Measurements from ENCODE around the gene NAGA. TPM values are rescaled to one million over a fixed set of nuclear protein-coding genes. Genes with fewer than 3 reads are reported as not detected.
"Not testable (repeated sequence)": the region's sequence is repeated elsewhere in the genome, so short reads cannot be mapped to it uniquely, and the experiment has no call there.

The NAGA gene
- total RNA-seq, 1 experiment from 2014 or later = 73.0 TPM

DNA sequence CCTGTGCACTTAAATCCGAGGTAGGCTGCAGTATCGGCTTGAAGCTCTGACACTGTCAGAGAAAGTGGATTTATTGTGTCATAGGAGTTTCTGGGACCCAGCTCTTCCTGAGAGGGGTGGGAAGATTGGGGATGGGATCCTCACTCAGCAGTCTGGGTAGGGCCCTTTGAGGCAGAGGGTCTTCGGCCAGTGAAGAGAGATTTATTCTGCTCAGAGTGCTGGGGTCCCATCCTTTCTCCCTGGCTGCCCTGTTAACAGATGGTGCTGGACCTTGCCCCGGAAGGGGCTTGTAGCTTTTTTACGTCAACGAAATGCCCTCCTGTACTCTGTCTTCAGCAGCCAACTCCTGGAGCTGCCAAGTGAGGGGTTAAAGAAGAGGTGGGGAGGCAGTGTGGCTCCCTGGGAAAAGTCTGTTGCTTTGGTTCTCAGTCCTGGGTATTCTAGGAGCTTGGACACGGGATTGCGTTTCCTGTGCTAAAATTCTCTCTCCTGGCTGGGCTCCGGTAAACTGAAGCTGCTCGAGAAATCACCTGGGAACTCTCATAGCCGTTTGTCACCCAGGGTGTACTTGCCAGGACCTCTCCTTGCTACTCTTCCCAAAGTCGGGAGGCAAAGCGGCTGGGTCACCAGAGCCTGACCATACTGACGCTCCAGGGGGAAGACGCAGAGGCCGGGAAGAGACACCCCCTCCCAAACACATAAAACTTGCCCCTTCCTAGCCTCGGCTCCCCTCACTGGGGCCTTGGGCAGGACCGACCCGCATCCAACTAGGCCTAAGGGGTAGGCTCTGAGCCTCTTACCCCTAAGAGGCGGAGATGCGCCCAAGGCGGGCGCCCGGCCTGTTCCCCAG is 8.1 kb upstream of the NAGA start:
- in situ Hi-C loops (cut with HindIII; ENCODE audit: low pct_unique_long_range_greater_than_20kb, low sequenced_read_pairs) = no loop called here
- DNase-seq (ENCODE audit: low read depth, low spot score) = no peak

DNA sequence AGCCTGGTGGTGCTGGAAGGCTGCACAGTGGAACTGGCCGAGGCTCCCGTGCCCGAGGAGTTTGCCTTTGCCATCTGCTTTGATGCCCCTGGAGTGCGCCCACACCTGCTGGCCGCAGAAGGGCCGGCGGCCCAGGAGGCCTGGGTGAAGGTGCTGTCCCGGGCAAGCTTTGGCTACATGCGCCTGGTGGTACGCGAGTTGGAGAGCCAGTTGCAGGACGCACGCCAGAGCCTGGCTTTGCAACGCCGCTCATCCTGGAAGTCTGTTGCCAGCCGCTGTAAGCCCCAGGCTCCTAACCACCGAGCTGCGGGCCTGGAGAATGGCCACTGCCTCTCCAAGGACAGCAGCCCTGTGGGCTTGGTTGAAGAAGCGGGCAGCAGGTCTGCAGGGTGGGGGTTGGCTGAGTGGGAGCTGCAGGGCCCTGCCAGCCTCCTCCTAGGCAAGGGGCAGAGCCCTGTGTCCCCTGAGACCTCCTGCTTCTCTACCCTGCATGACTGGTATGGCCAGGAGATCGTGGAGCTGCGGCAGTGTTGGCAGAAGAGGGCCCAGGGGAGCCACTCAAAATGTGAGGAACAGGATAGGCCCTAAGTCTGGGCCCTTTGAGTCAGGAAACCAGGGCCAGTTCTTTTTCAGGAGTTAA is 7.0 kb upstream of the NAGA start:
- in situ Hi-C loops (cut with HindIII; ENCODE audit: low pct_unique_long_range_greater_than_20kb, low sequenced_read_pairs) = no loop called here
- no peak for DNase-seq (ENCODE audit: low read depth, low spot score)

DNA sequence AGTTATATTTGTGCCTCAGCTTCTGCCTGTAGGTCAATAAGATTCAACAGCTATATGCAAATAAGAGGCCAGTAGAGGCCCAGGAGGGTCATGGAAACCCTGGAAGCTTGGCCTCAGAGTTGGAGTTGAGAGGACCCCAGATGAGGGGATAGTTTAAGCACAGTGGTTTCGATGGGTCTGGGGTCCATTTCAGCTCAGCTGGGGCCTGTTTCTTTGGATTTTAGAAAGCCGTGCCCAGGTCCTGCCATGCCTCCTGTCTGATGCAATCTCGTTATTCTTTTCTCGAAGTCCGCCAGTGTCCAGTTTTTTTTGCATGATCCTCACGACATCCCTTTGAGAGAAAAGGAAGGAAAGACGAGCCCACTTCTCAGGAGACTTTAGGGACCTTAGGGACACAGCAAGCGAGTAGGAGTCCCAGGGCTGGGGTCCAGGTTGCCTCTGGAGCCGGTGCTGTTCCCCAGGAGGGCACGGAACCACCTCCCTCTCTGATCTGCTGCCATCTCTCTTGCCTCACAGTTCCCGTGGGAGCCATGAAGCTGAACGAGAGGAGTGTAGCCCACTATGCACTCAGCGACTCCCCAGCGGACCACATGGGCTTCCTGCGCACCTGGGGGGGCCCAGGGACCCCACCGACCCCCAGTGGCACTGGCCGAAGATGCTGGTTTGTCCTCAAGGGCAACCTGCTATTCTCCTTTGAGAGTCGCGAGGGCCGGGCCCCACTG is 6.3 kb upstream of the NAGA start:
- in situ Hi-C loops (cut with HindIII; ENCODE audit: low pct_unique_long_range_greater_than_20kb, low sequenced_read_pairs) = no loop called here
- DNase-seq (ENCODE audit: low read depth, low spot score) = no peak

DNA sequence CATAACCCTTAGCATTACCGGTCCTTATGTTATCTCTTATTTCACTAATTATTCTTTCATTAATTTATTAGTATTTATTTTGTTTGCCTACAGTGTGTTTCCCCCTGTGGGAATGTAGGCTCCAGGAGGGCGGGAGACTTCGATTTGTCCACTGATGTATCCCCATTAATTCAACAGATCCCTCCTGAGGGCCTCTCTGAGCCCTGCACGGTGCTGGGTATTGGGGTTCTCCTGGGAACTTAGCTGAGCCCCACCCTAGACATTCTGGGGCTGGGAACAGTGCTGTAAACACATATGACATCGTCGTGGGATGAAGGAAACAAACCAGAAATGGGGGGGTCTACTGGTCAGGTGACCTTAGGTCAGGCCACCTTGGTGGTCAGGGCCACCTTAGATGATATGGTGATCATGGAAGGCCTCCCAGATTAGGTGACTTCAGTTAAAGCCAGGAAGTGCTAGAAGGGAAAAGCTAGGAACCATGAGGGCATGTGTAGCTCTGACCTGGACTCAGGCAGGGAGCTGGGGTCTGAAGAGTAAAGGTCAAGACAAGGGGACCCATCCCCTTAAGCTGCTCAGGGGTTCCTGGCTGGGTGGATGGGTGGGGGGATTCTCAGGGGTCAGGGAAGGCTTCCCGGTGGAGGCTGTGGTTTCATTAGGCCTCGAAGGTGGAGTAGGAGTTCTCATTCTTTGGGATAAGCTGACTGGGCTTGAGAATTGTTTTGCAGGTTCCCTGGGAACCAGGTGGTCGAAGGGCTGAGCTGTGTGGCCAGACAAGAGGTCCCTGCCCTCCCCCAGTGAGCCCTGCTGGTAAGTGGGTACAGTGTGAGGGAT is 4.4 kb upstream of the NAGA start:
- DNase-seq (ENCODE audit: low read depth, low spot score) = no peak
- in situ Hi-C loops (cut with HindIII; ENCODE audit: low pct_unique_long_range_greater_than_20kb, low sequenced_read_pairs) = no loop called here

DNA sequence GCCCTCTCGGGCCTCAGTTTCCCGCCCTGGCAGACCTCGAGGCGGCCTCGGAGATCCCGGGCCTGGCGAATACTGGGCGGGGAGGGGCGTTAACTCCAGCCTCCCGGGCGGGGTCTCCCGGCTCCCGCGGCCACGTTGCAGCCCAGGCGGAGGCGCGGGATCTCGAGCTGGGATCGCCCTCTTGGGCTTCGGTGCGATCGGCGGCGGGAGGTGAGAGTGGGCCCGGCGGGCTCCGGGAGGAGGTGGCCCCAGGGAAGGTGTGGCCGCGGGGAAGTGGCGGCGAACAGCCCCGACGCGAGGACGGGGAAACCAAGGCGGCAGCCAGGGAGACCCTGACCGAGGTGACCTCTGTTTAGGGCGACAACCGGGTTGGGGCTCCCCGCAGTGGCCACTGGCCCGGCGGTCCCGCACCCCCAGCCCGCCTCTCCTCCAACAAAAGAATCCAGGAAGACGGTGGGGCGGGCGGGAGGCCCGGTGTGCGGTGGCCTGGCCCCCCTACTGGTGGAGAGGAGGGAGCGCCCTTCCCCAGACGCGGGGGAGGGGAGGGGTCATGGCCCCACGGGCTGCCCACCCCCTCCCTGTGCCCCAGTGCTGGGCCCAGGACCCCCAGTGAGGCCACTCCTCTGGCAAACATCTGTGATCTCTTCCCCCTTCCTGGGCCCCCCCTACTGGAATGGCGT is 3.7 kb upstream of the NAGA start, which contains the start of gene PHETA2:
PHETA2 (plus strand) TSS at position 117 of the 680 bp plus-strand sequence. CDS start 3,046 bp downstream, outside the sequence.
- no peak for DNase-seq (ENCODE audit: low read depth, low spot score)
- in situ Hi-C loops (cut with HindIII; ENCODE audit: low pct_unique_long_range_greater_than_20kb, low sequenced_read_pairs) = no loop called here

DNA sequence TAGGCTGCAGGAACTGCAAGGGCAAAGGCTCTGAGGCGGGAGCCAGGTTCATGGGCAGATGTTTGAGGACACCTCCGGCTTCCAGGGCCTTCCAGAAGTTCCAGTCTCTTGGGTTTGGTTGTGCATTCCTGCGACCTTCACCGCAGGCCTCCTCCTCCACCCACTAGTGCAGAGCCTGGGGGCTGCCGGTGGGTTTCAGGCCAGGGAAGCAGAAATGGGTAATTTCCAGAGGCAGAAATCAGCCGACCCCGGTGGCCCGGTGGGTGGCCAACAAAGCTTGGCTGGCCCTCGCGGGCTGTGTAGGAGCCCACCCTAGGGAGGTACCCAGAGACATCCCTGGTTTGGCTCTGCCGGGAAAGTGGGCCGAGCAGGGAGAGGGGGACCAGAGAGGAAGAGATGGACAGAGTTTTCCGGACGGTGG is 3.0 kb upstream of the NAGA start:
- no peak for DNase-seq (ENCODE audit: low read depth, low spot score)
- in situ Hi-C loops (cut with HindIII; ENCODE audit: low pct_unique_long_range_greater_than_20kb, low sequenced_read_pairs) = no loop called here

DNA sequence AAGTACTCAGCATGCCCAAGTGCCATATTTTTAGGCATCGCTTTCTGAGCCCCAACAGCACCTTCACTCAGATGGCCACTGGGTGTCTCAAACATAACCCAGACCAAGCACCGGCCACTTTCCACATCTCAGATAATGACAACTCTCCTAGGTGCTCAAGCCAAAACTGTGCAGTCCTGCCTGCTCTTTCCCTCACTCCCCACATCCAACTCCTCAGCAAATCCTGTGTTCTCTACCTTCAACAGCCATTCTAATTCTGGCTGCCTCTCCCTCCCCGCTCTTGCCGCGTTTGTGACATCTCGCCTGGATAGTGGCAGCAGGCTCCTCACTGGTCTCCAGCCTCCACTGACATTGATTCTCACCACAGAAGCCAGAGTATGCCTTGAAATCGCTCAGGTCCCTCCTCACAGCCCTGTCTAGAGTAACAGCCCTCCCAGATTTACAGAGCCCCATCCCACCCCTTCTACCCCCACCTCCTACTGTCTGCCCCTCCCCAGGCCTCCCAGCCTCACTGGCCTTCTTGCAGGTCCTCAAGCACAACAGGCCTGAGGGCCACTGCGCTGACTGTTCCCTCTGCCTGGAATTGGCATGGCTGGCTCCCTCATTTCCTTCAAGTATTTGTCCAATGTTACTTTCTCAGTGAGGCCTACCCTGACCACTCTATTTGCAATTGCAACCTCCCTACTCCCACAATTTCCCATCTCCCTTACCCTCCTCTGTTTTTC is 2.2 kb upstream of the NAGA start:
- in situ Hi-C loops (cut with HindIII; ENCODE audit: low pct_unique_long_range_greater_than_20kb, low sequenced_read_pairs) = no loop called here
- DNase-seq (ENCODE audit: low read depth, low spot score) = peak; percentile 8

DNA sequence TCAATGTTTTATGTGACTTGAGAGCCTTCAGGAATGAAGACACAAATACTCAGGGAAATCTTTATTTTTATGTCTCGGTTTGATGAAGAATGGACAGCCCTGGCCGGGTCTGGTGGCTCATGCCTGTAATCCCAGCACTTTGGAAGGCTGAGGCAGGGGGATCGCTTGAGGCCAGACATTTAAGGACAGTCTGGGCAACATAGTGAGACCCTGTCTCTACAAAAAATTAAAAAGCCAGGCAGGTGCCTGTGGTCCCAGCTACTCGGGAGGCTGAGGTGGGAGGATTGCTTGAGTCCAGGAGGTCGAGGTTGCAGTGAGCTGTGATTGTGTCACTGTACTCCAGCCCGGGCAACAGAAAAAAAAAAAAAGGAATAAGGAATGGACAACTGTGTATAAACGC is 896 bp upstream of the NAGA start:
- DNase-seq (ENCODE audit: low read depth, low spot score); in situ Hi-C loops (cut with HindIII; ENCODE audit: low pct_unique_long_range_greater_than_20kb, low sequenced_read_pairs): not testable (repeated sequence)

DNA sequence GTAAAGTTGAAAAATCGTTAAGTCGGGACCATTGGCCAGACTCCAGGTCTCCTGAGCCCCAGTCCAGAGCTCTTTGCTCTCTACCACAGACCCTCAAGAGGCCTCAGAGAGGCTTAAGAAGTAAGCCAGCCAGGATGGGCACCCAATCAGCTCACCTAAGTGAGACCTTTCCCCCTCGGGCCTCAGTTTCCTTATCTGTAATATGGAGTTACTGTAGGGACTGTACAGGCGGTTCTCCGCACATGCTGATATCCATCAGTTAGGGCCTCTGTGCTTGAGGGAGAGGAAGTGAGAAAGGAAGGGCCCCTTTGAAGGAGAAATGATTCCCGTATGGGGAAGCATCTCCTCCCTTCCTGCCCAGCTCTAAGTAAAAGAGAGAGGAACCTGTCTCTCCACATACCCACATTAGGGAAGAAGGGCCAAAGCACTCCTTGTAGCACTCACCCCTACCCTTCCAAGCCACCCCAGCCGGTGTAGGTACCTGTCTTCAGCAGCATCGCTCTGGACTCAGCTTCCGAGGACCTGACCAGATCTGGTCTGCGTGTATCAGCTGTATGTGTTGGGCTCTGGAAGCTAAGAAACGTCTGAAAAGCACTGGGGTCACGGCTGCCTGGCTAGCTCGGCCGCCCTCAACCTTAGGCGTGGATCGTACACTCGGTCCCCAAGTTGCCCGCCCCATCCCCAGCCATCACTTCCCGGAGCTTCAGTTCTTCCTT is 653 bp downstream of the NAGA start:
- in situ Hi-C loops (cut with HindIII; ENCODE audit: low pct_unique_long_range_greater_than_20kb, low sequenced_read_pairs) = no loop called here
- DNase-seq (ENCODE audit: low read depth, low spot score) = no peak

DNA sequence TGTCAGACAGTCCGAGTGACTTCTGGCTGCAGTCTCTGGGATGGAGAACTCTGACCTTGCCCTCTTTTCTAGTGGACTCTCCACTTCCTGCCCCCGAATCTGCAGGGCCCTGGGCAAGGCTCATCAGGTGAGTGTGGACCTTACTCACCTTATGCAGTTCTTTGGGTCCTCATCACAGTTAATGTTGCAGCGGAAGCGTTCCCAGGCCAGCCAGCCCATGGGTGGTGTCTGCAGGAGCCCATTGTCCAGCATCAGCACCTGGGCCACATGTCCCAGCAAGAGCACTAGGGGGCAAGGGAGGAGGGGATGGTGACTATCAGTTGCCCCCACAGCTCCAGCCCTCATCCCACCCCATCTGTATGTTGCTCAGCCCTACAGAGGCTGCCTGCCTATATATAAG is 2.3 kb downstream of the NAGA start:
- in situ Hi-C loops (cut with HindIII; ENCODE audit: low pct_unique_long_range_greater_than_20kb, low sequenced_read_pairs) = no loop called here

DNA sequence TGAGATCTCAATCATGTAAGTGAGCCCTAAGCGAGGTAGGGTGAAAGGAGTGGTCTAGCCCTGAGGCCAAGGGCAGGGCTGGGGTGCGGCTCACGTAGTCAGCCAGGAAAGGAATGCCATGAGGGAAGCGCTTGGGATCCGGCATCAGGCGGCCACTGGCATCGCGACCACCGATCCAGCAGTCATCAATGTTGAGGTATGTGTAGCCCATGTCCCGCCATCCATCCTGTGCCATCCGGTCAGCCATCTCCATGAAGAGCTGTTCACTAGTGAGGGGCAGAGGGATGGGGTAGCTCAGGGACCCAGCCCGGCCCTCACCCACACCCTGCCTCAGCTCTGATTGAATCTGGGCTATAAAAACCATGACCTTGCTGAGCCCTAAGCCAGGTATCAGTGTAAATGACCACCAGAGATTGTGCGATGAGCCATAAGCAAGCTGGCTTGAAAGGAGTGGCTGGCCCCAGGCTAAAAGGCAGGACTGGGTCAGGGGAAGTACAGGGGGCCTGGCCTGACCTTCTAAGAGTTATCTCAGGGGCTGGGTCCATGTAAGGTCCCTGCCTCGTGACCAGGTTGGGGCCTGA is 2.9 kb downstream of the NAGA start:
- in situ Hi-C loops (cut with HindIII; ENCODE audit: low pct_unique_long_range_greater_than_20kb, low sequenced_read_pairs) = no loop called here
- DNase-seq (ENCODE audit: low read depth, low spot score) = no peak

More for the DNA sequence above, 2.3 kb downstream of the NAGA start:
- DNase-seq (ENCODE audit: low read depth, low spot score) = no peak

DNA sequence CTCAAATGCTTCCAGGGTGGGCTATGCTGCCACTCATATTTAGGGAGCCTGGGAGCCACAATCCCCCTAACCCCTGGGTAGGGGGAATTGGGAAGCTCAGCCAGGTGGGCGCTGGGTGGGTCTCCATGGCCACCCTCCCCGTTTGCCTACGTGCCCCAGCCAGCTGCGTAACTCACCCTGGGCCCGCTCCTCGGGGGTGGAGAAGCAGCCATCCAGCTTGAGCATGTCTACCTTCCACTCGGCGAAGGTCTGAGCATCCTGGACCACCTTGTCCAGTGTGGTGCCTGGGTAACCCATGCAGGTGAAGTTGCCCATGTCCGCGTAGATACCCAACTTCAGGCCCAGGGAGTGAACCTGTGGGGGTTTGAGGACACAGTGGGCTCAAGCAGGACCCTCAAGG is 3.7 kb downstream of the NAGA start:
- in situ Hi-C loops (cut with HindIII; ENCODE audit: low pct_unique_long_range_greater_than_20kb, low sequenced_read_pairs) = no loop called here
- no peak for DNase-seq (ENCODE audit: low read depth, low spot score)

DNA sequence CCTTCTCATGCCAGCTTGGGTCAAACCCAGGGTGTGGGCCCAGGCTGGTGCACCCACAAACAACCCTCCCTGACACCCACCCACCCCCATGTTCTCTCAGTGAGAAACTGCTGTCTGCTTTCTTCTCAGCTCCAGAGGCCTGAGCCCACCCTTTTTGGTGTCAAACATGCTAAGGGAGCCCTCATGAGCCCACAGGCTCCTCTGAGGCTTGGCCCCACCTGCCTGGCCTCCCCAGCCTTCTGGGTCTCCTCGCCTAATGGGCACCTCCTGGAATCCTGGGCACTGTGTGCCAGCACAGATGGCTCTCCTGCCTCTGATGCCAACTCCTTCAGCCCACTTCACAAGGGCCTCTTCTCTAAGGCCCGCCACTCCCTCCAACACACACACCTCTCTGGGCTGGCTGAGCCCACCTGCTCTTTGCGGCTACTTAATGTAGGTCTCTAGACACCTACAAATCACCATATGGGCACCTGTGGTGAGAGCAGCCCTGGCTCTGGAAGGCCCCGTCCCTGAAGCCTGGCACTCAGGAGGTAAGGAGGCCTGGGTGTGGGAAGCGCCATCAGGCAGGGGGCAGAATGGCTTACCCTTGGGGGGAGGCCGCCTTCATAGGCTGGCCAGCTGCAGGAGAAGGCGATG is 4.4 kb downstream of the NAGA start:
- DNase-seq (ENCODE audit: low read depth, low spot score) = no peak
- in situ Hi-C loops (cut with HindIII; ENCODE audit: low pct_unique_long_range_greater_than_20kb, low sequenced_read_pairs) = no loop called here

DNA sequence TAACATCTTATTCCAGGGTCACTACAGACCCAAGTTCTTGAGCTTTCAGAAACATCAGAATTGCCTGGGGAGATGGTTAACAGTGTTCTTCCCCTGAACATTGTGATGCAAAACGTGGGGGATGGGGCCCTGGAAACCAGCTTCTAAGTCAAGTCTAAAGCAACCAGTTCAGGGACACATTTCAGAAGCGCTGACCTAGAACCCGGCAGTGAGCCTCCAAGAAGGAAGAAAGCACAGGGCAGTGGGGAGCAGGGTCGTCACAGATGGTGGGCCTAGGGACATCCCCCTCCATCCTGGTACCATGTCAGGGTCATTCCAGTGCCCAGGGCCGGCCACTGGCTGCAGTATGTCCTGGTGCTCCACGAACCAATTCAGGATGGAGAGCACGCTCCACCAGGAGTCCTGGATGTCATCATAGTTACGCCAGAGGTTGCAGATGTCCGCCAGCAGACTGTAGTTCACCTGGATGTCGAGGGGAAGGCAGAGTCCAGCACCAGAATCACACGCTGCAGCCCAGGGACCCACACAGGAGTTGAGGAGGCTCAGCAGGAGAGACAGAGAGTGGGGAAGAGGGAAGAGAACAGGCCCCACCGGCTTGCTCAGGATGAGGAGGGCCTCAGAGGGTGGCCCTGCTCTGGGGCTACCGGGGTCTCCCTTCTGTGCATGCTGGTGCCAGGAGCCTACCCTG is 5.0 kb downstream of the NAGA start:
- in situ Hi-C loops (cut with HindIII; ENCODE audit: low pct_unique_long_range_greater_than_20kb, low sequenced_read_pairs) = no loop called here
- DNase-seq (ENCODE audit: low read depth, low spot score) = no peak

DNA sequence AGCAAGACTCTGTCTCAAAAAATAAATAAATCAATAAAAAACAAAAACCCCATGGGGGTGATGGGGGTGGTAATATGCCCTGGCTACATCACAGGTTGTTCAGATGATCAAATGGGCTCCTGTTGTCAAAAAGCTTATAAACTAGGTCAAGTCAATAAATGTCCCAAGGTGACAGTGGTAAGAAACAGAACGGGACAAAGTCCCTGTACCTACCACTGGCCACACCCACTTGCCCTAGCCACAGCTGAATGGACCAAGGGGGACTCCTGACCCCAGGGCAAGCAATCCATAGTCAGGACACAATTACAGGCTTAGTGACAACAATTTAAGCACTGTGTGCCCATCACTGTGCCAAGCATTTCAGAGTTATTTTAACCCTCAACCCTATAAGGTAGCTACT is 6.0 kb downstream of the NAGA start:
- in situ Hi-C loops (cut with HindIII; ENCODE audit: low pct_unique_long_range_greater_than_20kb, low sequenced_read_pairs) = no loop called here
- no peak for DNase-seq (ENCODE audit: low read depth, low spot score)
